SU-DHL-6 (cell line): ENCODE data around the gene GABPB1.
"Not testable (repeated sequence)": the region's sequence is repeated elsewhere in the genome, so short reads cannot be mapped to it uniquely, and the experiment has no call there.

Source experiments
- H2AFZ ChIP-seq: fragments of 200-600 bp; sonication (generic); 2 replicates; pipeline ENCODE4 v1.6.1; 2014; ENCODE audit warnings: low read depth, mild to moderate bottlenecking, moderate library complexity, mixed read lengths, antibody characterized with exemption, low read length; ENCODE audit not compliant: severe bottlenecking
- H3F3A ChIP-seq: fragments of 200-600 bp; shearing (Covaris generic); 2 replicates; pipeline ENCODE4 v1.6.0; 2016; ENCODE audit warnings: antibody characterized with exemption, mild to moderate bottlenecking; ENCODE audit not compliant: insufficient read depth
- H3K27ac ChIP-seq: fragments of 200-600 bp; sonication (generic); 2 replicates; pipeline ENCODE4 v1.5.1; 2016; ENCODE audit warnings: low read depth, mild to moderate bottlenecking, low read length, moderate library complexity, mixed read lengths
- H3K27me3 ChIP-seq: fragments of 200-600 bp; sonication (generic), shearing (Covaris generic); 2 replicates; pipeline ENCODE4 v1.6.0; 2014; ENCODE audit warnings: mild to moderate bottlenecking, low read length
- H3K36me3 ChIP-seq: fragments of 200-600 bp; sonication (generic); 2 replicates; pipeline ENCODE4 v1.6.1; 2014; ENCODE audit warnings: mild to moderate bottlenecking, low read length, mixed read lengths
- H3K4me2 ChIP-seq: fragments of 300-600, 200-600 bp; shearing (Covaris generic), sonication (generic); 2 replicates; pipeline ENCODE4 v1.6.0; 2014; ENCODE audit warnings: low read length, low read depth, mild to moderate bottlenecking; ENCODE audit not compliant: poor library complexity, severe bottlenecking
- H3K4me3 ChIP-seq: fragments of 200-600 bp; sonication (generic); 2 replicates; pipeline ENCODE4 v1.5.1; 2014; ENCODE audit warnings: antibody characterized with exemption, low read length, mild to moderate bottlenecking, mixed read lengths; ENCODE audit not compliant: insufficient read depth, poor library complexity, severe bottlenecking
- H3K79me2 ChIP-seq: fragments of 200-600 bp; sonication (generic); 2 replicates; pipeline ENCODE4 v1.6.1; 2014; ENCODE audit warnings: mild to moderate bottlenecking, low read length, moderate library complexity; ENCODE audit not compliant: insufficient read depth
- H3K9ac ChIP-seq: fragments of 200-600 bp; sonication (generic); 2 replicates; pipeline ENCODE4 v1.7.0; 2014; ENCODE audit warnings: mild to moderate bottlenecking, low read length
- H3K9me2 ChIP-seq: fragments of 200-600 bp; sonication (generic); replicated peaks from 2 replicates; pipeline ENCODE4 v1.6.1; 2014; ENCODE audit warnings: low read length; ENCODE audit not compliant: insufficient read depth
- H3K9me3 ChIP-seq: fragments of 200-600 bp; sonication (generic); 2 replicates; pipeline ENCODE4 v1.6.1; 2014; ENCODE audit warnings: low read length, mixed read lengths; ENCODE audit not compliant: insufficient read depth
- H4K20me1 ChIP-seq: fragments of 200-600 bp; sonication (generic); 2 replicates; pipeline ENCODE4 v1.6.1; 2014; ENCODE audit warnings: low read depth, mild to moderate bottlenecking, antibody characterized with exemption, low read length, moderate library complexity, mixed read lengths
- CTCF ChIP-seq: fragments of 200-600 bp; sonication (generic); IDR thresholded peaks from one replicate; pipeline ENCODE4 v1.5.1; 2017; ENCODE audit warnings: antibody characterized with exemption, mild to moderate bottlenecking, low read length, moderate library complexity; ENCODE audit not compliant: insufficient read depth, poor library complexity, severe bottlenecking
- EZH2phosphoT487 ChIP-seq: fragments of 200-600 bp; sonication (generic), shearing (Covaris generic); conservative IDR thresholded peaks from 2 replicates; pipeline ENCODE4 v1.6.1; 2018; ENCODE audit warnings: mild to moderate bottlenecking, antibody characterized with exemption, low read length, moderate library complexity, mixed read lengths

The GABPB1 gene

GRCh38 chr15:50377867-50378751 lies 23.1 kb upstream of the GABPB1 start:
- Histone ChIP-seq H3K27me3 (no peaks in the 10 kb centered on the region), H3K4me2 (no peak overlapping the region), H3K79me2 (no peaks in the 10 kb centered on the region), H3K9me2 (no peaks in the 10 kb centered on the region), H3F3A (no peaks in the 10 kb centered on the region), H3K36me3 (no peaks in the 10 kb centered on the region), H3K9ac (no peak overlapping the region), H3K4me3 (no peak overlapping the region), H2AFZ (no peak overlapping the region), H3K27ac (no peak overlapping the region), H3K9me3 (no peaks in the 10 kb centered on the region), H4K20me1 (no peaks in the 10 kb centered on the region)
- TF ChIP-seq CTCF (no peak), EZH2phosphoT487 (no peak)

- H3K36me3 ChIP-seq, H3F3A ChIP-seq, H3K9me3 ChIP-seq, H3K4me2 ChIP-seq, H2AFZ ChIP-seq, H3K27me3 ChIP-seq, H3K27ac ChIP-seq, H4K20me1 ChIP-seq, H3K9ac ChIP-seq, H3K9me2 ChIP-seq, H3K4me3 ChIP-seq, H3K79me2 ChIP-seq: not testable (repeated sequence)
These were observed 14.6 kb upstream of the GABPB1 start for GRCh38 chr15:50369564-50369963.

GRCh38 chr15:50365971-50366370 lies 11.0 kb upstream of the GABPB1 start:
- Histone ChIP-seq H3K4me2 (no peak overlapping the region), H3K9me2 (no peaks in the 10 kb centered on the region), H3K79me2 (peaks cover 15% of the 10 kb centered on the region; the same call in 1 of the 2 replicates), H3K9me3 (no peaks in the 10 kb centered on the region), H3K4me3 (no peak overlapping the region), H4K20me1 (no peaks in the 10 kb centered on the region), H3F3A (peaks cover 5% of the 10 kb centered on the region; the same call in 1 of the 2 replicates), H3K36me3 (peaks cover 24% of the 10 kb centered on the region; the same call in 1 of the 2 replicates), H3K27me3 (no peaks in the 10 kb centered on the region), H2AFZ (no peak overlapping the region), H3K9ac (no peak overlapping the region), H3K27ac (no peak overlapping the region)
- no peak for TF ChIP-seq CTCF
- TF ChIP-seq EZH2phosphoT487, result no peak

GRCh38 chr15:50365570-50365969 lies 10.6 kb upstream of the GABPB1 start:
- Histone ChIP-seq H3K27ac (no peak overlapping the region), H3K36me3 (peaks cover 26% of the 10 kb centered on the region; the same call in 1 of the 2 replicates), H3K9me3 (no peaks in the 10 kb centered on the region), H2AFZ (no peak overlapping the region), H3K4me2 (no peak overlapping the region), H3K9me2 (no peaks in the 10 kb centered on the region), H3F3A (0 out of 2 replicates have a peak, but pooled peaks cover 3% of the 10 kb centered on the region), H3K9ac (no peak overlapping the region), H3K27me3 (no peaks in the 10 kb centered on the region), H3K4me3 (no peak overlapping the region), H4K20me1 (no peaks in the 10 kb centered on the region), H3K79me2 (peaks cover 15% of the 10 kb centered on the region; the same call in 1 of the 2 replicates)
- TF ChIP-seq CTCF (no peak), EZH2phosphoT487 (no peak)
